Measurements from ENCODE around the gene ASTL.

DNA sequence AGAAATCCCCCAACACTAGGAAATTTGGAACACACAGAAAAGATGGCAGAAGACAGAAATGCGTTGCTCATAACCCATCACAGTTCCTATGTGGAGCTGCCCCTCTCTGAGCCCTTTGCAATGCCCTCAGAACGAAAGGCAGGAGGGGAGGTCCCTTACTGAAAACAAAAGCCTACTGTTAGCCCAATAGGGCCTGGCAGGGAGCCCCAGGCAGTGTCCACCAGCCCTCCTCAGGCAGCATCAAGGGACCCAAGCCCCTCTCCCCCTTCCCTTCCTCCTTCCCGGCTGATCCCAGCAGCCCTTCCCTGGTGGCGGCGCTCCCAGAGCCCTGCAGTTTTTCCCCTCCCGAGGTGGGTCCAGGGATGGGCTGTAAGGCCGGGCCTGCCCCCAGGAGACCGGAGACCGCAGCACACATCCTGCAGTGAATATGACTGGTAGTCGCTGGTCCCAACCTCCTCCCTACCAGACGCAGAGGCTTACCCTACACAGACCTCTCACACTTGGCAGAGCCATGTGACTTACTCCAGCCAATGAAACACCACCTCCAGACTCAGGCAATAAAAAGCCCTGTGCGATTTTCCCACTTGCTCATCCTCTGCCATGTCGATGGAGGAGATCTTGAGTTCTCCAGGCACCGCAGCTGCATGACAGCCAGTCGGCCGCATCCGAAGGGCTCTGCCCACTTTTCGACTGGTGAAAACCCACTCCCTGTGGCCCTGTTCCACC, 26.3 kb upstream of the ASTL start:
- TF ChIP-seq, protein P1, sequence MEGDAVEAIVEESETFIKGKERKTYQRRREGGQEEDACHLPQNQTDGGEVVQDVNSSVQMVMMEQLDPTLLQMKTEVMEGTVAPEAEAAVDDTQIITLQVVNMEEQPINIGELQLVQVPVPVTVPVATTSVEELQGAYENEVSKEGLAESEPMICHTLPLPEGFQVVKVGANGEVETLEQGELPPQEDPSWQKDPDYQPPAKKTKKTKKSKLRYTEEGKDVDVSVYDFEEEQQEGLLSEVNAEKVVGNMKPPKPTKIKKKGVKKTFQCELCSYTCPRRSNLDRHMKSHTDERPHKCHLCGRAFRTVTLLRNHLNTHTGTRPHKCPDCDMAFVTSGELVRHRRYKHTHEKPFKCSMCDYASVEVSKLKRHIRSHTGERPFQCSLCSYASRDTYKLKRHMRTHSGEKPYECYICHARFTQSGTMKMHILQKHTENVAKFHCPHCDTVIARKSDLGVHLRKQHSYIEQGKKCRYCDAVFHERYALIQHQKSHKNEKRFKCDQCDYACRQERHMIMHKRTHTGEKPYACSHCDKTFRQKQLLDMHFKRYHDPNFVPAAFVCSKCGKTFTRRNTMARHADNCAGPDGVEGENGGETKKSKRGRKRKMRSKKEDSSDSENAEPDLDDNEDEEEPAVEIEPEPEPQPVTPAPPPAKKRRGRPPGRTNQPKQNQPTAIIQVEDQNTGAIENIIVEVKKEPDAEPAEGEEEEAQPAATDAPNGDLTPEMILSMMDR (tag by site-specific recombination; IDR thresholded peaks at IDR 0.05) = no peak
- no peak for TF ChIP-seq ZBTB8A (tag by site-specific recombination; IDR thresholded peaks at IDR 0.05)
- no peak for TF ChIP-seq ZNF335 (tag by site-specific recombination; conservative IDR thresholded peaks at IDR 0.05)
- no peak for TF ChIP-seq ZNF843 (tag by site-specific recombination; IDR thresholded peaks at IDR 0.05)
- TF ChIP-seq, protein P2, sequence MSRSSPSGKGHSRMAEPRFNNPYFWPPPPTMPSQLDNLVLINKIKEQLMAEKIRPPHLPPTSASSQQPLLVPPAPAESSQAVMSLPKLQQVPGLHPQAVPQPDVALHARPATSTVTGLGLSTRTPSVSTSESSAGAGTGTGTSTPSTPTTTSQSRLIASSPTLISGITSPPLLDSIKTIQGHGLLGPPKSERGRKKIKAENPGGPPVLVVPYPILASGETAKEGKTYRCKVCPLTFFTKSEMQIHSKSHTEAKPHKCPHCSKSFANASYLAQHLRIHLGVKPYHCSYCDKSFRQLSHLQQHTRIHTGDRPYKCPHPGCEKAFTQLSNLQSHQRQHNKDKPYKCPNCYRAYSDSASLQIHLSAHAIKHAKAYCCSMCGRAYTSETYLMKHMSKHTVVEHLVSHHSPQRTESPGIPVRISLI (tag by site-specific recombination; IDR thresholded peaks at IDR 0.05) = no peak
- no peak for TF ChIP-seq ZNF658 (tag by site-specific recombination; IDR thresholded peaks at IDR 0.05)
- TF ChIP-seq, protein P3, sequence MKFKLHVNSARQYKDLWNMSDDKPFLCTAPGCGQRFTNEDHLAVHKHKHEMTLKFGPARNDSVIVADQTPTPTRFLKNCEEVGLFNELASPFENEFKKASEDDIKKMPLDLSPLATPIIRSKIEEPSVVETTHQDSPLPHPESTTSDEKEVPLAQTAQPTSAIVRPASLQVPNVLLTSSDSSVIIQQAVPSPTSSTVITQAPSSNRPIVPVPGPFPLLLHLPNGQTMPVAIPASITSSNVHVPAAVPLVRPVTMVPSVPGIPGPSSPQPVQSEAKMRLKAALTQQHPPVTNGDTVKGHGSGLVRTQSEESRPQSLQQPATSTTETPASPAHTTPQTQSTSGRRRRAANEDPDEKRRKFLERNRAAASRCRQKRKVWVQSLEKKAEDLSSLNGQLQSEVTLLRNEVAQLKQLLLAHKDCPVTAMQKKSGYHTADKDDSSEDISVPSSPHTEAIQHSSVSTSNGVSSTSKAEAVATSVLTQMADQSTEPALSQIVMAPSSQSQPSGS (tag by site-specific recombination; IDR thresholded peaks at IDR 0.05; ENCODE audit: low read depth) = no peak
- no peak for TF ChIP-seq GLI4 (tag by site-specific recombination; IDR thresholded peaks at IDR 0.05)

All from HEK293 (cell line).